ENCODE results near the gene SLAMF6.
"Not testable (repeated sequence)": the region's sequence is repeated elsewhere in the genome, so short reads cannot be mapped to it uniquely, and the experiment has no call there.

Gene SLAMF6

DNA sequence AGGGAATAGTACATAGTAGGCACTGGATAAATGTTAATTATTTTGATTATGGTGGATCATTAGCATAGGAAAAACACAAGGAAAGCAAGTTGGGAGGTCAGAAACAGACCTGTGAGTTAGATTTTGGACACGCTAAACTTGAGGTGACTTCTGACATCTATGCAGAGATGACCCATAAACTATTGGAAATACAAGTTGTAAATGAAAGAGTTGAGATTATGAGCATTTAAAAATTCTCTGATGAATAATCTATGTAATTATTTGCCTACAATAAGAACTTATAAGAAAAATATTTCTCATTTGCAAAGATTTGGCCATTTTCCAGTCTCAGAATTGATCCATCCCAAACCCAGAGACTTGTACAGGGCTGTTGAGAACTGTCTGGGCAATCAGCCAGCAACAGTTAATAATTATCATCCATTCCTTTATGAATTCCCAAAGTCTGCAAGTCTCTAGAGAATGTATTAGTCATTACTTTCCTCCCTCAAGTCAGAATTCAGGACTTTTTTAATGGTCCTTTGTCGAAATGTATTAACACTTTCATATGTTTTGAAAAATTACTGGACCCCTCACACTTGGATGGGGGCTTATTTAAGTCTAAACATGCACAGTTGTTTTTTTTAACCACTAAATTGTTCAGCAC is 19.4 kb upstream of the SLAMF6 start:
- no peak for DNase-seq

DNA sequence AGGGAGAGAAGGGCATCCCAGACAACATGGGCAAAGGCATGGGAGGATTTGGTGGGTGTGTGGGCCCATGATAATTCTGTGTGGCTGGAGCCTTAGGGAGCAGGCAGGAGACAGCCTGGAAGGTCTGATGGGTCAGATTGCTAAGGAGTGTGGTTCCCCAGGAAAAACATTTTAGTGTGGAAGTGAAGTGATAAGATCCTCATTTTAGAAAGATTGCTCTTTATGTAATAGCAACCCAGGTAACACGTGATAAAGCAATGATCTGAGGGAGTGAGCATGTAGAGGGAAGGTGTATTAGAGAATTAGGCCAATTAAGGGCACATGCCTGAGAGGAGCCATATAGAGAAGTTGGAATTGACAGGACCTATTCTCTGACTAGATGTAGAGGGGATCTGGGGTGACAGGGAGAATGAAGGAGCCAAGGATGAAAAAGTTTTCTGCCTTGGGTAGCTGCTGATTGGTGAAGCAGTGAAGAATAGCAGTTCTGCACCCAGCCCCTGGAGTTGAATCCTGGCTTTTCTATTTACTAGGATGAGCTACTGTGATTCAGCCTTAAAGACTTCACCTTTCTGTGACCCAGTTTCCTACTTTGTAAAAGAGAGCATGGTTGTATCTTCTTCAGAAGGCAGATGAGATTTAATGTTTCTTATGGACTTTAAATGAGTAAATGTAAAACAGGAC is 18.7 kb upstream of the SLAMF6 start:
- no peak for DNase-seq

DNA sequence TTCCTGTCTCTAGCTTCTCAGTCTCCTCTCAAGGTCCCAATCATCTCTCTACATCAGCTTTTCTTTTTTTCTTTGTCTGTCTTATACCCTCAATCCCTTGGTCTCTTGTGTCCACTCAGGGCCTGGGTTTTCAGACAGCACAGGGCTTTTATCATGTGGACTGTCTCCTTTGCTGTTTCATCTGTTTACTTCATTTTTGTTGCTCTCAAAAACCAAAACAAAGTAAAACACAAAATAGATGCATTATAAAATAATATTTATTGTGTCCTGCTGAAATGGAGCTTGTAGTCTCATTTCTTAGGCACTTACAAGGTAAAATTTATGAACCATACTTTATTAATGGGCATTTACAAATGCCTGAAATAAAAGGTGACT is 17.8 kb upstream of the SLAMF6 start:
- no peak for DNase-seq

DNA sequence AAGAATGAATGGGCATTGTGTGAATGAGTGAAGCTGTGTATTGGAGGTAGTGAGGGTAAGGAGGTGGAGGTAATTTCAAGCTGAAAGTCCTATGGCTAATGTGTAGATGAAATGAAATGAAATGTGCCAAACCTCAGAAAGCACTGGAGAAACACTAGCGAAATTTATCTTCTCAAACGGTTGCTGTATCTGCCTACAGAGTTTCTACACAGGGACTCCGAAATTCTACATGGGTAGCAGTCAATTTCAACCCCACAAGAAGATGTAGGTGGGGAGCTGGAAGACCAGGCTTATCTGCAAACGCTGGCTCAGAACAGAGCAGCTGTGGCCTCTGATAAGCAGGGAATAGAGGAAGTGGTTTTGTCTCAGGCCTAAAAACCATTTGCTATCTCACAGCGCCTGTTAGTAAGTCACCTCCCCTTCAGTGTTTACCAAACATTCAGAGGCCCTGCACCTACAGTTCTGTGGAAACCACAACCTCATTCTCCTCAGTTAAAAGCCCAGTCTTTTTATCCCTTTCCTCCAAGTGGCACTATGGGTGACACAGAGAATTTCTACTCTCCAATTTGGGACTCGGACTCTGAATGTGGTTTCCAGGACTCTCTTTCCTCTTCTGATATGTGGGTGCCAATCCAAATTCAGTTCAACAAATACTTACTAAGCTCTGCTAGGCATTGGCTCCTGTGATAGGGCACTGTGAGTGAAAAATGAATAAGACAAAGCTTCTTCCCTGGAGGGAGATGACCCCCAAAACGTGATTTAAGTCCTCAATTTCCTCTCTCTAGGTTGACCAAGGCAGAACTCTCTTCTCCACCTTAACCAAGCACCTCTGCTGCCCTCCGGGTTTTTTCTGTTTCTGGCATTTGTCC is 17.2 kb upstream of the SLAMF6 start:
- DNase-seq, result peak; percentile 21

DNA sequence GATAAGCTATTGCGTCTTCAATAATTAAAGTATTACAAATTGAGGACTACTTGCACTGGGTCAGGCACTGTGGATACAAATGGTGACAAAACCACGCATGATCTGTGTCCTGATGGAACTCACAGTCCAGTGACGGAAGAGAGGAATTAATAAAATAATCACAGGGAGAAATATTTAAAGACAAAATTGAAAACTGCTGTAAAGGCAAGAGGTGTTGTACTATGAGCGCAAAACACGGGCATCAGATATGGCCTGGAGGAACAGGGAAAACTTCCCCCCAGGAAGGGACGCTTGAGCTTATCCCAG is 16.6 kb upstream of the SLAMF6 start:
- DNase-seq, result no peak

DNA sequence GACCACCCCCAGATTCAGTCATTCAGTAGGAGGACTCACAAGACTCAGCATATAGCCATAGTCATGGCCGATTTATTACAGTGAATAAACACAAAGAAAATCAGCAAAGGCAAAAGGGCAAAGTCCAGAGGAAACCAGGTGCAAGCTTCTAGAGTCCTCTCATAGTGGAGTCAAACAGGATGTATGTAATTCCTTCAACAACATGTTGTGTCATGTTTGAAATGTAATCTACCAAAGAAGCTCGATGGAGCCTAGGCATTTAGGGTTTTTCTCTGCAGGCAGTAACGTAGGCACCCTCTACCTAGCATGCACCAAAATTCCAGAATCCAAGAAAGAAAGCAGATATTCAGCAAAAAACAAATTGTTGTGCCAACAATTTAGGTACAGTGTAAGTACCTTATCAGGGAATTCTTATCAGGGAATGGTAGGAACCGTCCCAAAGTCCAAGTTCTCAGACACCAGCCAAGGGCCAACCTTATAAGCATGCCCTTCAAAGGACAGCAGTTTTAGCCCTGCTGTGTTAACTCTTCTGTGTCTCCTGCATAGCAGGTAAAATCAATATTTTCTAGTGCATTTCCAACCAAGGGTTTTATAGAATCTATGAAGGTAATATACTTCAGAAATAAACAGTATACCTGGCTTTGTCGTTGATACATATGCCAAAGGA is 16.1 kb upstream of the SLAMF6 start:
- no peak for DNase-seq

DNA sequence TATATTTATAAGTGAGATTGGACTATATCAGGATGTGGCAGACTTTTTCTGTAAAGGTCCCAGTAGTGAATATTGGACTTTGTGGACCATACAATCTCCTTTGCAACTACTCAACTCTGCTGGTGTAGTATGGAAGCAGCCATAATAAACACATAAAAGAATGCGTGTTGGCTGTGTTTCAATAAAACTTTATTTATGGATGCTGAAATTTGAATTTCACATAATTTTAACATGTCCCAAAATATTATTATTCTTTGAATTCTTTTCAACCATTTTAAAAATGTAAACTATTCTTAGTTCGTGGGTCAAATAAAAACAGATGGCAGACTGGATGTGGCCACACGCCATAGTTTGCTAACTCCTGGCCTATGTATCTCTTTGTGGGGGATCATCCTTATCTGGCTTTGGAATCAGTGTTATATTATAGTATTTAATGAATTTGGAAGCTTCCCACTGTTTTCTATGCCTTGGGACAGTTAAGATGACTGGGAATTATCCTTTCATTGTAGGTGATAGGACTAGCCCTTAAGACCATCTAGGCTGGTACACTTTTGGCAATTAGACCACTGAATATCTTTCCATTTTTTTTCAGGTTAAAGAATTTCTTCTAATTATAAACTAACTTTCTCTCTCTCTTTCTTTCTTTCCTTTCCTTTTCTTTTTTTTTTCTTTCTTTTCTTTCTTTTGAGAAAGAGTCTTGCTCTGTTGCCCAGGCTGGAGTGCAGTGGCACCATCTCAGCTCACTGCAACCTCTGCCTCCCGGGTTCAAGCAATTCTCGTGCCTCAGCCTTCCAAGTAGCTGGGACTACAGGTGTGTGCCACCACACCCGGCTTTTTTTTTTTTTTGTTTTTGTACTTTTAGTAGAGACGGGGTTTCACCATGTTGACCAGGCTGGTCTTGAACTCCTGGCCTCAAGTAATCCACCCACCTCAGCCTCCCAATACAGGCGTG is 14.9 kb upstream of the SLAMF6 start:
- DNase-seq, result no peak

DNA sequence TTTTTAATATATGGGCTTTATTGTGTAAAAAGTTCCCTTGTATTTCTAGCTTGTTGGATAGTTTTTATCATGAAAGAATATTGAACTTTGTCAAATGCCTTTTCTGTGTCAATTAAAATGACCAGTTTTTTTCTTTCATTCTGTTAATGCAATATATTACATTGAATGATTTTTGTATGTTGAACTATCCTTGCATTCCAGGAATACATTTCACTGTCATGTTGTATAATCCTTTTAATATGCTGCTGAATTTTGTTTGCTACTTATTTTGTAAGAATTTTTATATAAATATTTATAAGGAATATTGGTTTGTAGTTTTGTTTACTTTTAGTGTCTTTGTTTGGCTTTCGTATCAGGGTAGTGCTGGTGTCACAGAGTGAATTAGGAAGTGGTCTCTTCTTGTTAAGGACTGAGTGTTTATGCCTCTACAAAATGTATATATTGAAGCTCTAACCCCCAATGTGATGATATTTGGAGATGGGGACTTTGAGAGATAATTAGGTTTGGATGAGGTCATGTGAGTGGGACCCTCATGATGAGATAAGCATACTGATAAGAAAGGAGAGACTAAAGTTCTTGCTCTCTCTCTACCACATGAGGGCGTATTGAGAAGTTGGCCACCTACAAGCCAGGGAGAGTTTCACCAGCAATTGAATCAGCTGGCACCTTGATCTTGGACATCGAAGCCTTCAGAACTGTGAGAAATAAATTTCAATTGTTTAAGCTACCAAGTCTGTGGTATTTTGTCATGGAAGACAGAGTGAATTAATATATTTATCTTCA is 12.0 kb upstream of the SLAMF6 start:
- DNase-seq, result no peak

DNA sequence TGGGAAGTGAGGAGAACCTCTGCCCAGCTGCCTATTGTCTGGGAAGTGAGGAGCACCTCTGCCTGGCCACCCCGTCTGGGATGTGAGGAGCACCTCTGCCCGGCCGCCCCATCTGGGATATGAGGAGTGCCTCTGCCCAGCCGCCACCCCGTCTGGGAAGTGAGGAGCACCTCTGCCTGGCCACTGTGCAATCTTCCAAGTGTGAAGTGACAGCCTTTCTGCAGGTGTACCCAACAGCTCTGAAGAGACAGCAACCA is 9.4 kb upstream of the SLAMF6 start:
- DNase-seq, result not testable (repeated sequence)

DNA sequence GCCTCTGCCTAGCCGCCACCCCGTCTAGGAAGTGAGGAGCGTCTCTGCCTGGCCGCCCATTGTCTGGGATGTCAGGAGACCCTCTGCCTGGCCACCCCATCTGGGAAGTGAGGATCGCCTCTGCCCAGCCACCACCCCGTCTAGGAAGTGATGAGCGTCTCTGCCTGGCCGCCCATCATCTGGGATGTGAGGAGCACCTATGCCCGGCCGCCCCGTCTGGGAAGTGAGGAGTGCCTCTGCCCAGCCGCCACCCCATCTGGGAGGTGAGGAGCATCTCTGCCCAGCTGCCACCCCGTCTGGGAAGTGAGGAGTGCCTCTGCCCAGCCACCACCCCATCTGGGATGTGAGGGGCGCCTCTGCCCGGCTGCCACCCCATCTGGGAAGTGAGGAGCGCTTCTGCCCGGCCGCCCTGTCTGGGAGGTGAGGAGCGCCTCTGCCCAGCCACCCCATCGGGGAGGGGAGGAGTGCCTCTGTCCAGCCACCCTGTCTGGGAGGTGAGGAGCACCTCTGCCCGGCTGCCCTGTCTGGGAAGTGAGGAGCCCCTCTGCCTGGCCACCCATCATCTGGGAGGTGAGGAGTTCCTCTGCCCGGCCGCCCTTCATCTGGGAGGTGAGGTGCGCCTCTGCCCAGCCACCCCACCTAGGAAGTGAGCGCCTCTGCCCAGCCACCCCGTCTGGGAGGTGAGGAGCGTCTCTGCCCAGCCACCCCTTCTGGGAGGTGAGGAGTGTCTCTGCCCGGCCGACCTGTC is 8.9 kb upstream of the SLAMF6 start:
- DNase-seq, result not testable (repeated sequence)

DNA sequence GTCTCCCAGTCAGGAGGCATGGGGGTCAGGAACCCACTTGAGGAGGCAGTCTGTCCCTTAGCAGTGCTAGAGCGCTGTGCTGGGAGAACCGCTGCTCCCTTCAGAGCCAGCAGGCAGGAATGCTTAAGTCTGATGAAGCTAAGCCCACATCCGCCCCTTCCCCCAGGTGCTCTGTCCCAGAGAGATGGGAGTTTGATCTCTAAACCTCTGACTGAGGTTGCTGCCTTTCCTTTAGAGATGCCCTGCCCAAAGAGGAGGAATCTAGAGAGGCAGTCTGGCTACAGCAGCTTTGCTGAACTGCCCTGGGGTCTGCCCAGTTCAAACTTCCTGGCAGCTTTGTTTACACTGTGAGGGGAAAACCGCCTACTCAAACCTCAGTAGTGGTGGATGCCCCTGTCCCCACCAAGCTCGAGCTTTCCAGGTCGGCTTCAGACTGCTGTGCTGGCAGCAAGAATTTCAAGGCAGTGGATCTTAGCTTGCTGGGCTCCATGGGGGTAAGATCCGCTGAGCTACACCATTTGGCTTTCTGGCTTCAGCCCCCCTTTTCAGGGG is 6.4 kb upstream of the SLAMF6 start:
- not testable (repeated sequence) for DNase-seq

DNA sequence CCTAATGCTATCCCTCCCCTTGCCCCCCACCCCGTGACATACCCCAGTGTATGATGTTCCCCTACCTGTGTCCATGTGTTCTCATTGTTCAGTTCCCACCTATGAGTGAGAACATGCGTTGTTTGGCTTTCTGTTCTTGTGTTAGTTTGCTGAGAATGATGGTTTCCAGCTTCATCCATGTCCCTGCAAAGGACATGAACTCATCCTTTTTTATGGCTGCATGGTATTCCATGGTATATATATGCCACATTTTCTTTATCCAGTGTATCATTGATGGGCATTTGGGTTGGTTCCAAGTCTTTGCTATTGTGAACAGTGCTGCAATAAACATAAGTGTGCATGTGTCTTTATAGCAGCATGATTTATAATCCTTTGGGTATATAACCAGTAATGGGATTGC is 734 bp upstream of the SLAMF6 start:
- not testable (repeated sequence) for DNase-seq

DNA sequence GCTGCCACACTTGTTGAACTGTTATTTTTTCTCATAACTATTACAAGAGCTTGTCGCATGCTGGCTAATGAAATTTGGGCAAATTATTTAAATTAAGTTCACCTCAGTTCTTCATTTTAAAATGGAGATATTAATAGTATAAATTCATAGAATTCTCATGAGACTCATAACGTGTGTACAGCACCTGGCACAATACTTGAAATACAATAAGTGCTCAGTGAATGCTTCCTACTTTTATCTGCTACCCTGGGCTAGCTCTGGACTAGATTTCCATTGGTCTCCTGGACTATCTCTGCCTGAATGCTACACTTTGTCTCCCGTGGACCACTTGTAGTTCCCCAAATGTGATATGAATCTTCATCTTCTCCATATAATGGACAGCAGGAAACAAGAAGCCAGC is 919 bp downstream of the SLAMF6 start:
- DNase-seq, result no peak

DNA sequence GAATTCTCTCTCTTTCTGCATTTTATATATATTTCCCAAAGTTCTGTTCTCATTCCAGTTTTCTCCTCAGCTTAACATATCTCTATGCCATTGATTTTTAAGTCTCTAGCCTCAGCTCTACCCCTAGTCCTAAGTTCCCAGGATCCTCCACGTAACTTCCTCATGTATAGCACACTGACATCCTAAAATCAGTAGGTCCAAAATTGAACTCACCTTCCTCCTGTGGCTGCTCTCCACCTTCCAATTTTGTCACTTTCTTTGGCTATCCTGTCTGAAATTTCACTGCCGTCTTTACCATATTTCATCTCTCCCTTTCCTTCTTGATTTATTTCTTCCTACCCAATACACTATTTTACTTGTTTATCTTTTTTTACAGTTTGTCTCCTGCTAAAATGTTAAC is 1.5 kb downstream of the SLAMF6 start:
- no peak for DNase-seq

DNA sequence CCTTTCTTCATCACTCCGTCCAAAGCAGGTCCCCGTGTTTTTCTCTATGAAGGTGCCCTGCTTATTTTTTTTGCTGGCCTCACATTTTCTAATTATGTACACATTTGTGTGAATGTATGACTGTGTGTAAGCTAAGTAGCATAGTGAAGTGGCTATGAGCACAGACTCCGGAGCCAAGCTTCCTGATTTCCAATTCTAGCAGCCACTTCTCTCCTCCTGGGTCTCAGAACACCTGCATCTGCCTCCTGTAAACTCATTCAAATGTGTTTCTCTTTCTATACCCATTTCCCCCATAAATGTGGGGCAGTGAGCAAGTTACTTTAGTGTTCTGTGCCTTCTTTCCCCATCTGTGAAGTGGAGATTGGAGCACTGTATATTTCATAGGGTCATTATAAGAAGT is 2.1 kb downstream of the SLAMF6 start:
- DNase-seq, result no peak

DNA sequence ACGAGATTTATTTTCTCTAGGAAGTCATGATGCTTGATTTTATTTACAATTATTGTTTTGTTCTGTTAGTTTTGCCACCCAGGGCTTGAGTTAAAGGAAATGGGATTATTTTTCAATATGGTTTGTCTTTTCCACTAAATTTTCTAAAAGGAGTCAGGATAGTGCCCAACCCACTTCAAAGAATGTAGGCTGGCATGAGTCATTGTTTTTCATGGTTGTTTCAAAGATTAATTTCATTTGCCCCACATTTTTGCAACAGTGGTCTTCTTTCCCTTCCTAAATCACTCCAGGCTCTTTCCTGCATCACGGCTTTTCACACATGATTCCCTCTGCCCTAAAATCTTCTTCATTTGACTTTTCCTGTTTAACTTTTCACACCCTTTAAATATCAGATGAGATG is 2.5 kb downstream of the SLAMF6 start:
- DNase-seq, result no peak

DNA sequence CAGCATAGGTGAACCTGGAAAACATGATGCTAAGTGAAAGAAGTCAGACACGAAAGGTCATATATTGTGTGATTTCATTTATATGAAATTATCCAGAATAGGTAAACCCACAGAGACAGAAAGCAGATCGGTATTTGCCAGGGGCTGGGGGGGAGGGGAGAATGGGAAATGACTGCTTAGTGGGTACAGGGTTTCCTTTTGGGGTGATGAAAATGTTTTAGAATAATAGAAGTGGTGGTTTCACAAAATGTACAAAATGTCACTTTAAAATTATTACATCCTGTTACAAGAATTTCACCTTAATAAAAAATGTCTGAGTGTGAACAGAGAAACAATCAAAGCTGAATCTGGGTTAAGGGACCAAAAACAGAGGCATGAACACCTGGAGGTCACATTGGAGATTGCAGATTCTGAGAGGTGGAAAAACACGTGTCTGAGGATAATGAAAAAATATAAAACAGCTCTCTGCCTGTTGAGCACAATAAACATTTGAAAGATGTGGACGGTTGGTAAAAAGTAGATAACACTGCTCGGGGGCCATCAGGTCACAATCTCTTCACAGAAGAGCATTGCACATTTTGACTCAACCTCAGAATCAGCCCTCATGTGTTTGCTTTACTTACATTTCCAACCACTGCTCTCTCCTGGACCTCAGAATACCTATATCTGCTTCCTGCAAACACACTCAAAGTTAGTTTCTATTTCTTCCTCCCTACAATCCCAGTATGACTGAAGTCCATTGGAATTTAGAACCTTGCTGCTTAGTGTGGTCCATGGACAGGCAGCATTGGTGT is 3.2 kb downstream of the SLAMF6 start:
- no peak for DNase-seq

DNA sequence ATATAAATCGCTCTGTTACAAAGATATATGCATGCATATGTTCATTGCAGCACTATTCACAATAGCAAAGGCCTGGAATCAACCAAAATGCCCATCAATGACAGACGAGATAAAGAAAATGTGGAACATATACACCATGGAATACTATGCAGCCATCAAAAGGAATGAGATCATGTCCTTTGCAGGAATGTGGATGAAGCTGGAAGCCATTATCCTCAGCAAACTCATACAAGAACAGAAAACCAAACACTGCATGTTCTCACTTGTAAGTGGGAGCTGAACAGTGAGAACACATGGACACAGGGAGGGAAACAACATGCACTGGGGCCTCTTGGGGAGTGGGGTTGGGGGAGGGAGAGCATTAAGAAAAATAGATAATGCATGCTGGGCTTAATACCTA is 5.5 kb downstream of the SLAMF6 start:
- not testable (repeated sequence) for DNase-seq

DNA sequence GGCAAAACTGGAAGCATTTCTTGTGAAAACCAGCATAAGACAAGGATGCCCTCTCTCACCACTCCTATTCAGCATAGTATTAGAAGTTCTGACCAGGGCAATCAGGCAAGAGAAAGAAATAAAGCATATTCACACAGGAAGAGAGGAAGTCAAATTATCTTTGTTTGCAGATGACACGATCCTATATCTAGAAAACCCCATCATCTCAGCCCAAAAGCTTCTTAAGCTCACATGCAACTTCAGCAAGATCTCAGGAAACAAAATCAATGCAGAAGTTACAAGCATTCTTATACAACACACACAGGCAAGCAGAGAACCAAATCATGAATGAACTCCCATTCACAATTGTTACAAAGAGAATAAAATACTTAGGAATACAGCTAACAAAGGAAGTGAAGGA is 7.1 kb downstream of the SLAMF6 start:
- DNase-seq, result not testable (repeated sequence)

DNA sequence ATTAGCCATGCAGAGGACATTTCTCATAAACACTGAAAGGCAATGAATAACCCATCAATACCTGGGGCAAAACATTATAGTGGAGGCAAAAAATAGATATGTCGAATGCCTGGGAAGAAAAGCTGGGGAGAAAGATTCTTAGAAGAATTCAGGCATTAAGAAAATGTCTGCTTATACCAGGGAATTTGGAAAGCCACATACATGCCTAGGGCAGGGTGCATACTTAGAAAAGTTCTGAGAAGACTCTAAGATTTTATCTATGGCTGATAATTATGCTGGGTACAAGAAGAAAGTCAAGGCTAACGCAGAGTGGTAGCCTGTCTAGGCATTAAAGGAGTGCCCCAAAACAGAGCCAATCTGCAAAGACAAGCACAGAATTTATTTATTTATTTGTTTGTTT is 18.4 kb downstream of the SLAMF6 start:
- no peak for DNase-seq
